Cardiac fibroblast (primary cell): Measurements from ENCODE around the gene TTC12.
A peak's percentile ranks its signal among the peaks of the same experiment; 100 is the strongest.

Experiments used
- DNase-seq, 2 donors: peaks; one replicate each; pipeline versions ENCODE4 v3.0.0 to v3.0.0-alpha.2; 2010; ENCODE audit warnings: low read depth in 2 of 2
- H3K4me3 ChIP-seq, 2 donors: replicated peaks in 1 of 2; 1 replicate in 1 of 2; 2 replicates in 1 of 2; pipeline ENCODE4 v1.5.1; 2011; ENCODE audit warnings: low read depth in 2 of 2, low read length in 2 of 2, mild to moderate bottlenecking in 2 of 2, moderate library complexity in 1 of 2
- CTCF ChIP-seq: IDR thresholded peaks from one replicate; pipeline ENCODE4 v1.5.1; 2011; ENCODE audit warnings: low read depth, mild to moderate bottlenecking, low read length, inconsistent platforms

The TTC12 gene

GRCh38 chr11:113283881-113284280 lies 30.5 kb upstream of the TTC12 start:
- TF ChIP-seq CTCF, result no peak
- no peak for DNase-seq
- H3K4me3 ChIP-seq, result no peak overlapping the region

- TF ChIP-seq CTCF, result no peak
- H3K4me3 ChIP-seq, result no peak overlapping the region
- DNase-seq, result no peak
These were observed 28.4 kb upstream of the TTC12 start for GRCh38 chr11:113286009-113286408.

DNA sequence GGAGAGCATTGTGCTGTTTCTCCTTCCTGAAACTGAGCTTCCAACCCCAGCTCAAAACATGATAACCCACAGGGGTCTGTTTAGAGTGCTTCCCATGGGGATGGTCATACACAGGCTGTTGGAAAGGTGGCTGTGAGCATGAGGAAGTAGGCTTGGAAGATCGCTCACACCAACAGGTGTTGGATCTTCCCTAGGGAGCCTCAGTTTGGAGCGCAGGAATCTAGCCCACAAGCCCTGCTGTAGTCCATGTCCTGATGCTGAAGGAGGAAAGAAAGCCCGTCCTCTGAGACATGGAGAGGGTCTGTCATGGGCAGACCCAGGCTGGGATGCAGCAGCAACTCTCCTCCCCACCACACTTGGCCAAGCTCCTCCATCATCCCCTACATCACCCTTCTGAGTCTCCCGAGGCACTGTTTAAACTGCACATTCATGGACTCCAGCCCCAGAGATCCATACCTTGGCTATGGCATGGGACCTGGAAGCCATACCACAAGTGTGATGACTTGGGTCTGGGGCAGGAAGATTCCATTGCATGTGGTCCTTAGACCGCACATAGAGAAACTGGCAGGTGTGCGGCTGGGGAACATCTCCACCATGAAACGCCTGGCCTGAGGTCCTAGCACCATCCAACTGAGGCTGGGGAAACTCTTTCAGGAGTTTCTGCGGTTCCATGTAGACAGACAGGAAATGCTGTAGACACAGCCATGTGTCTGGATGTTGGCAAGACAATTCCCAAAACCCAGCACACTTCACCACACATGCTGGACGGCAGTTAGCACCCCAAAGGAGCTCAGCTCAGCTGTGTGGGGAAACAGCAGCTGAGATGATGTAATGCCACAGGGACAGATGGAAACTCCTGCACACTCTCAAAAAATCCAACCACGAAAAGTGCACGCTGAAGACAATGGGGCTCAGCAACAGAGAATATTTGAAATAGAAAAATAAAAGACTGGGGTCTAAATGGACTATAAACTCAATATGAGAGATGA lies 27.6 kb upstream of the TTC12 start:
- H3K4me3 ChIP-seq, result no peak overlapping the region
- DNase-seq, result peak; percentile 6 to 48
- TF ChIP-seq CTCF, result no peak

DNA sequence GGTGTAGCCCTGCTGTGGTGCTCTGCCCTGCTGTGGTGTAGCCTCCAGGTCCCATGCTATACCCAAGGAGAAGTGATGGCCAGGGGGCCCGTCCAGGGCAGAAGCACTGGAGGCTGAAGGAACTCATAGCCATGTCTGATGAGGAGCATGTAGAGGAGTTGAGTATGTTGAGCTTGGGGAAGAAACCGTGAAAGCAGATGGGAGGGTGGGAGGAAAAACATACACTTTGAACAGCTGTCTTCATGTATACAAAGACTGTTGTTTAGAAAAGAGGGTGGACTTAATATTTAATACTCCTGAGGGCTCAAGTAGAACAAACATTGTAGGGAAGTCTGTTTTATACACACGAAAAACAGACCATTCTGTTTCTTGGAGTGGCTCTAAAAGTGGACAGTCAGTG lies 26.6 kb upstream of the TTC12 start:
- TF ChIP-seq CTCF, result no peak
- DNase-seq, result no peak
- no peak overlapping the region for H3K4me3 ChIP-seq

DNA sequence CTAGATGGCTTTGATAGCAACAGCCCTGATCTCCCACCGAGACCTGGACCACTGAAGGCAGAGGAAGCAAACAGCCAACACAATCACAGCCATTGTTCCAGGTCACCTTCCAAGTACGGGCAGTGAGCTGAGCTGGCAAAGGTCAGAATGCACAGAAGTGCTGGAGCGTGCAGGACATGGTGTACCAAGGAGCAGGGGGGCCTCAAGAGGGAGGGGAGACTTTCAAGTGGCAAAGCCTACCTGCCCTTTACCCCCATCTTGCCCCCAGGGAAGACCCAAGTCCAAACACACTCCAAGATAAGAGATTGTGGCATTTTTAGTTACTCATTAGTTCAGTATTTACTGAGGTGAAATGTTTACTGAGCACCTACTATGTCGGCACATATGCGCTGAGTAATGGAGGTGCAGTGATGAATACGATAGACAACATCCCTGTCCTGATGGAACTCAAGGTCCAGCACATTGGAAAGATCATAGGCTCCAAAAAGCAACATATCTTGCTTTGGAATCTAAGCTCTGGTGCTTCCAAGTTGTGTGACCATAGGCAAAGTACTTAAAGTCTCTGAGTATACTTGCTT lies 26.0 kb upstream of the TTC12 start:
- no peak overlapping the region for H3K4me3 ChIP-seq
- no peak for DNase-seq
- TF ChIP-seq CTCF, result no peak

DNA sequence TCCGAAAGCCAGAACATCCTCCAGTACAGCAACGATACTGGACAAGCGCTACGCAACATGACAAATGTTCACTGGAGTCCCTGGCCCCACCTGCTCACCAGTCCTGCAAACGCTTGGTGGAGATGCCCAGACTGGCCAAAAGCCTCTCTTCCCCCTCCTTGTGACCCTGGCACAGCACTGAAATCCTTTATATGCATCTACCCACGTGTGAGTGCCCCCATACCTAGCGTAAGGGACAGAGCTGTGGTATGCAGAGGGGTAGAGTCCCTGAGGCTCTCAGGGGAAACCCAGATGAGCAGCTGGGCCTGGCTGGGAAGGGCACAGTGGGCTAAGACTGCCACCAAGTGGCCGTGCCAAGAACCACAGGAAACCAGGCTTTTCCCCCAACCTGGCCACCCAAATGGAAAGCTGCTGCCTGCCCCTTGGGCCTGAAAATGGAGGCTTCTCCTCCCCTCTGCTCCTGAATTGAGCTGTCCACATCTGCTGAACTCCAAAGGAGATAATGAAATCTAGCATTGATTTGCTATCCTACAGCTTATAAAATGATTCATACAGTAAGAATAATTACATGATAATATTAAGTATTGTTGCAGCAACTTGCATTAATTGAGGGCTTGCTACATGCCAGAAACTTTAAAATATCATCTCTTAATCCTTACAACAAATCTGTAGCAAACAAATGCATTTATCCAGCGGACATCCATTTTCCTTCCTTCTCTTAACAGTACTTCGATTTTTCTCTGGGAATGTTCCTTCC lies 24.8 kb upstream of the TTC12 start:
- H3K4me3 ChIP-seq, result no peak overlapping the region
- peak; percentile 91 for TF ChIP-seq CTCF
- DNase-seq, result peak; percentile 58 to 61
